ENCODE data around the gene CCDC107. TPM values are rescaled to one million over a fixed set of nuclear protein-coding genes. Genes with fewer than 3 reads are reported as not detected.

CCDC107 gene
- total and polyA plus RNA-seq, 2 of the 13 experiments (the other 11 are each of a cell fraction or from before 2014, with no cell fraction given): 7.1 to 15.2 TPM

DNA sequence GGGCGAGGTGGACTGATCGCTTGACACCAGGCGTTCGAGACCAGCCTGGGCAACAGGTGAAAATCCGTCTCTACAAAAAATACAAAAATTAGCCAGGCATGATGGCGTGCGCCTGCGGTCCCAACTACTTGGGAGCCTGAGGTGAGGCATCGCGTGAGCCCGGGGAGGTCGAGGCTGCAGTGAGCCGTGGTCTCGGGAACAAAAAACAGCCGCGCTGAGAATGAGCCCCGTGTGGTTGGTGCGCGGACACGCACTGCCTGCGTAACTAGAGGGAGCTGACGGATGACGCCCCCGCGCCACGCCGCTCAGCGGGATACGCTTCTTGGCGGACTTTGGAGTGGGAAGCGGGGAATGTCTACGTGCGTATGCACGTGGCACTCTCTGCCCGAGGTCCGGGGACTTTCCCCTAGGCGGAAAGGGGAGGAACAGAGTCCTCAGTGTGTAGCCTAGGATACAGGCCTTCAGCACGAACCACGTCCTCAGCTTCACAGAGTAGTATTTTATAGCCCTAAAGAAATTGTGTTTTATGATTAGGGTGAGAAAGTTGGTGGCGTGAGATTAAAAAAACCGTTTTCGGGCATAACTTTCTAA, 451 bp upstream of the CCDC107 start, which contains the start of gene RMRP (continued):
- TF ChIP-seq, protein P1, sequence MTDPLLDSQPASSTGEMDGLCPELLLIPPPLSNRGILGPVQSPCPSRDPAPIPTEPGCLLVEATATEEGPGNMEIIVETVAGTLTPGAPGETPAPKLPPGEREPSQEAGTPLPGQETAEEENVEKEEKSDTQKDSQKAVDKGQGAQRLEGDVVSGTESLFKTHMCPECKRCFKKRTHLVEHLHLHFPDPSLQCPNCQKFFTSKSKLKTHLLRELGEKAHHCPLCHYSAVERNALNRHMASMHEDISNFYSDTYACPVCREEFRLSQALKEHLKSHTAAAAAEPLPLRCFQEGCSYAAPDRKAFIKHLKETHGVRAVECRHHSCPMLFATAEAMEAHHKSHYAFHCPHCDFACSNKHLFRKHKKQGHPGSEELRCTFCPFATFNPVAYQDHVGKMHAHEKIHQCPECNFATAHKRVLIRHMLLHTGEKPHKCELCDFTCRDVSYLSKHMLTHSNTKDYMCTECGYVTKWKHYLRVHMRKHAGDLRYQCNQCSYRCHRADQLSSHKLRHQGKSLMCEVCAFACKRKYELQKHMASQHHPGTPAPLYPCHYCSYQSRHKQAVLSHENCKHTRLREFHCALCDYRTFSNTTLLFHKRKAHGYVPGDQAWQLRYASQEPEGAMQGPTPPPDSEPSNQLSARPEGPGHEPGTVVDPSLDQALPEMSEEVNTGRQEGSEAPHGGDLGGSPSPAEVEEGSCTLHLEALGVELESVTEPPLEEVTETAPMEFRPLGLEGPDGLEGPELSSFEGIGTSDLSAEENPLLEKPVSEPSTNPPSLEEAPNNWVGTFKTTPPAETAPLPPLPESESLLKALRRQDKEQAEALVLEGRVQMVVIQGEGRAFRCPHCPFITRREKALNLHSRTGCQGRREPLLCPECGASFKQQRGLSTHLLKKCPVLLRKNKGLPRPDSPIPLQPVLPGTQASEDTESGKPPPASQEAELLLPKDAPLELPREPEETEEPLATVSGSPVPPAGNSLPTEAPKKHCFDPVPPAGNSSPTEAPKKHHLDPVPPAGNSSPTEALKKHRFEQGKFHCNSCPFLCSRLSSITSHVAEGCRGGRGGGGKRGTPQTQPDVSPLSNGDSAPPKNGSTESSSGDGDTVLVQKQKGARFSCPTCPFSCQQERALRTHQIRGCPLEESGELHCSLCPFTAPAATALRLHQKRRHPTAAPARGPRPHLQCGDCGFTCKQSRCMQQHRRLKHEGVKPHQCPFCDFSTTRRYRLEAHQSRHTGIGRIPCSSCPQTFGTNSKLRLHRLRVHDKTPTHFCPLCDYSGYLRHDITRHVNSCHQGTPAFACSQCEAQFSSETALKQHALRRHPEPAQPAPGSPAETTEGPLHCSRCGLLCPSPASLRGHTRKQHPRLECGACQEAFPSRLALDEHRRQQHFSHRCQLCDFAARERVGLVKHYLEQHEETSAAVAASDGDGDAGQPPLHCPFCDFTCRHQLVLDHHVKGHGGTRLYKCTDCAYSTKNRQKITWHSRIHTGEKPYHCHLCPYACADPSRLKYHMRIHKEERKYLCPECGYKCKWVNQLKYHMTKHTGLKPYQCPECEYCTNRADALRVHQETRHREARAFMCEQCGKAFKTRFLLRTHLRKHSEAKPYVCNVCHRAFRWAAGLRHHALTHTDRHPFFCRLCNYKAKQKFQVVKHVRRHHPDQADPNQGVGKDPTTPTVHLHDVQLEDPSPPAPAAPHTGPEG (CRISPR knock-in tag; IDR thresholded peaks at IDR 0.05): peak; percentile 85
- TF ChIP-seq, protein P2, sequence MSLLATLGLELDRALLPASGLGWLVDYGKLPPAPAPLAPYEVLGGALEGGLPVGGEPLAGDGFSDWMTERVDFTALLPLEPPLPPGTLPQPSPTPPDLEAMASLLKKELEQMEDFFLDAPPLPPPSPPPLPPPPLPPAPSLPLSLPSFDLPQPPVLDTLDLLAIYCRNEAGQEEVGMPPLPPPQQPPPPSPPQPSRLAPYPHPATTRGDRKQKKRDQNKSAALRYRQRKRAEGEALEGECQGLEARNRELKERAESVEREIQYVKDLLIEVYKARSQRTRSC (CRISPR knock-in tag; IDR thresholded peaks at IDR 0.05; ENCODE audit: low read depth): no peak
- TF ChIP-seq SRSF9 (IDR thresholded peaks at IDR 0.05; ENCODE audit: borderline replicate concordance, insufficient read depth, low read depth, low read length, poor library complexity, severe bottlenecking) (no peak), HOXD1 (CRISPR knock-in tag; IDR thresholded peaks at IDR 0.05) (peak; percentile 95), FOXC1 (CRISPR knock-in tag; IDR thresholded peaks at IDR 0.05; ENCODE audit: borderline replicate concordance) (0 out of 2 replicates have a peak, but pooled peaks have one; percentile 64), CEBPB (IDR thresholded peaks at IDR 0.05; ENCODE audit: borderline replicate concordance, low read depth, low read length) (no peak), ZNF282 (IDR thresholded peaks at IDR 0.05; ENCODE audit: partially characterized antibody) (no peak), ZNF839 (CRISPR knock-in tag; IDR thresholded peaks at IDR 0.05; ENCODE audit: borderline replicate concordance) (peak; percentile 53; the same call in 1 of the 2 replicates), ARID2 (CRISPR knock-in tag; IDR thresholded peaks at IDR 0.05; ENCODE audit: borderline replicate concordance) (peak; percentile 81; the same call in 1 of the 2 replicates), CENPT (CRISPR knock-in tag; IDR thresholded peaks at IDR 0.05; ENCODE audit: low read depth) (peak; percentile 88), ZNF83 (CRISPR knock-in tag; IDR thresholded peaks at IDR 0.05; ENCODE audit: borderline replicate concordance) (peak; percentile 41; the same call in 1 of the 2 replicates), ZNF24 (IDR thresholded peaks at IDR 0.05) (peak; percentile 92), SETDB1 (CRISPR knock-in tag; IDR thresholded peaks at IDR 0.05; ENCODE audit: borderline replicate concordance) (no peak), ONECUT2 (CRISPR knock-in tag; IDR thresholded peaks at IDR 0.05) (peak; percentile 61; the same call in 1 of the 2 replicates)
- TF ChIP-seq, protein P3, sequence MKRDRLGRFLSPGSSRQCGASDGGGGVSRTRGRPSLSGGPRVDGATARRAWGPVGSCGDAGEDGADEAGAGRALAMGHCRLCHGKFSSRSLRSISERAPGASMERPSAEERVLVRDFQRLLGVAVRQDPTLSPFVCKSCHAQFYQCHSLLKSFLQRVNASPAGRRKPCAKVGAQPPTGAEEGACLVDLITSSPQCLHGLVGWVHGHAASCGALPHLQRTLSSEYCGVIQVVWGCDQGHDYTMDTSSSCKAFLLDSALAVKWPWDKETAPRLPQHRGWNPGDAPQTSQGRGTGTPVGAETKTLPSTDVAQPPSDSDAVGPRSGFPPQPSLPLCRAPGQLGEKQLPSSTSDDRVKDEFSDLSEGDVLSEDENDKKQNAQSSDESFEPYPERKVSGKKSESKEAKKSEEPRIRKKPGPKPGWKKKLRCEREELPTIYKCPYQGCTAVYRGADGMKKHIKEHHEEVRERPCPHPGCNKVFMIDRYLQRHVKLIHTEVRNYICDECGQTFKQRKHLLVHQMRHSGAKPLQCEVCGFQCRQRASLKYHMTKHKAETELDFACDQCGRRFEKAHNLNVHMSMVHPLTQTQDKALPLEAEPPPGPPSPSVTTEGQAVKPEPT (CRISPR knock-in tag; IDR thresholded peaks at IDR 0.05; ENCODE audit: low read depth): peak; percentile 83; the same call in 1 of the 2 replicates
- TF ChIP-seq, protein P4, sequence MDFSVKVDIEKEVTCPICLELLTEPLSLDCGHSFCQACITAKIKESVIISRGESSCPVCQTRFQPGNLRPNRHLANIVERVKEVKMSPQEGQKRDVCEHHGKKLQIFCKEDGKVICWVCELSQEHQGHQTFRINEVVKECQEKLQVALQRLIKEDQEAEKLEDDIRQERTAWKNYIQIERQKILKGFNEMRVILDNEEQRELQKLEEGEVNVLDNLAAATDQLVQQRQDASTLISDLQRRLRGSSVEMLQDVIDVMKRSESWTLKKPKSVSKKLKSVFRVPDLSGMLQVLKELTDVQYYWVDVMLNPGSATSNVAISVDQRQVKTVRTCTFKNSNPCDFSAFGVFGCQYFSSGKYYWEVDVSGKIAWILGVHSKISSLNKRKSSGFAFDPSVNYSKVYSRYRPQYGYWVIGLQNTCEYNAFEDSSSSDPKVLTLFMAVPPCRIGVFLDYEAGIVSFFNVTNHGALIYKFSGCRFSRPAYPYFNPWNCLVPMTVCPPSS (IDR thresholded peaks at IDR 0.05): no peak
- TF ChIP-seq, protein P5, sequence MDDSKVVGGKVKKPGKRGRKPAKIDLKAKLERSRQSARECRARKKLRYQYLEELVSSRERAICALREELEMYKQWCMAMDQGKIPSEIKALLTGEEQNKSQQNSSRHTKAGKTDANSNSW (CRISPR knock-in tag; IDR thresholded peaks at IDR 0.05; ENCODE audit: borderline replicate concordance): 0 out of 2 replicates have a peak, but pooled peaks have one; percentile 59
- TF ChIP-seq, protein P6, sequence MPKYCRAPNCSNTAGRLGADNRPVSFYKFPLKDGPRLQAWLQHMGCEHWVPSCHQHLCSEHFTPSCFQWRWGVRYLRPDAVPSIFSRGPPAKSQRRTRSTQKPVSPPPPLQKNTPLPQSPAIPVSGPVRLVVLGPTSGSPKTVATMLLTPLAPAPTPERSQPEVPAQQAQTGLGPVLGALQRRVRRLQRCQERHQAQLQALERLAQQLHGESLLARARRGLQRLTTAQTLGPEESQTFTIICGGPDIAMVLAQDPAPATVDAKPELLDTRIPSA (CRISPR knock-in tag; IDR thresholded peaks at IDR 0.05; ENCODE audit: borderline replicate concordance): peak; percentile 91; the same call in 1 of the 2 replicates
